KOPT-K1 (cell line): ENCODE results near the gene APOC3.

Experiments used
- H3K27ac ChIP-seq: fragments of 200-600 bp; sonication (generic); 2 replicates; pipeline ENCODE4 v1.5.1; 2016; ENCODE audit warnings: antibody characterized with exemption, mild to moderate bottlenecking, low read depth, low read length; ENCODE audit not compliant: poor library complexity, severe bottlenecking
- H3K36me3 ChIP-seq: fragments of 200-600 bp; sonication (generic); 2 replicates; pipeline ENCODE4 v1.5.1; 2017; ENCODE audit warnings: antibody characterized with exemption, mild to moderate bottlenecking, low read length, moderate library complexity; ENCODE audit not compliant: insufficient read depth
- H3K9me3 ChIP-seq: fragments of 200-600 bp; sonication (generic); 2 replicates; pipeline ENCODE4 v1.5.1; 2017; ENCODE audit warnings: antibody characterized with exemption, low read length, mild to moderate bottlenecking; ENCODE audit not compliant: insufficient read depth, poor library complexity, severe bottlenecking

APOC3 gene

DNA sequence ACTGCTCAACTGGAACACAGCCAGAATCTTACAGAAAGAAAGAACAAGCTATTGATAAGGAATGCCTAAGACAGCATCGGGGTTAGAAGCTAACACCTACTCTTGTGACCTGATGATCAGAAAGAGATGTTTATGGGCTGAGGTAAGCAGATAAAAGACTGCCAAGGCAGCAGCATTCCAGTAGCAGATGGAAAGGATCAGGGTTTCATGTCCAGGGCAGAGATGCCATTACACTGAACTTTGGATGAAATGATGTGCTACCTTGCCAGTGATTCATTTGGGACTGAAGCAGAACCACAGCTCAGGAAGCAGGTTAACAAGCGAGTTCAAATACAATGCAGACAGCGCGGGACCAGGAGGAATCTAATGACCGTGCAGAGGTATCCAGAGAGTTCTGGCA is 34.8 kb downstream of the APOC3 start:
- Histone ChIP-seq H3K9me3 (no peaks in the 10 kb centered on the region), H3K27ac (no peak overlapping the region), H3K36me3 (peaks cover 93% of the 10 kb centered on the region)

DNA sequence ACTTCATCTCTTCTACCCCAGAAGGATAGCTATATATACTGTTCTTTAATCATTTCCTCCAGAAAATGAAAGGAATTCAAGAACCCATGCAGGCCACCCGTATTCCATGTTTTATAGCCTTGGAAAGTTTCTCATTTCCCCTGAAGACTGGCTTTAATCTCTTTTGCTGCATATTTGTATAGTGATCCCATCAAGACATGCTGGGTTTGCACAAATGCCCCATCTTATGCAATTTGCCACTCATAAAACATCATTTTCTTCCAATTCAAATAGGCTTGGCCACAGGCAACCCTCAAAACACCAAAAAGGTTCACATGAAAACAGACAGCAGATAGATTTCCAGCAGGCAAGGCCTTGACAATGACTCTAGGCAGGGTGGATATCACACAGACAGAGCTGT is 36.0 kb downstream of the APOC3 start:
- Histone ChIP-seq H3K9me3 (no peaks in the 10 kb centered on the region), H3K36me3 (peaks cover 93% of the 10 kb centered on the region), H3K27ac (no peak overlapping the region)

DNA sequence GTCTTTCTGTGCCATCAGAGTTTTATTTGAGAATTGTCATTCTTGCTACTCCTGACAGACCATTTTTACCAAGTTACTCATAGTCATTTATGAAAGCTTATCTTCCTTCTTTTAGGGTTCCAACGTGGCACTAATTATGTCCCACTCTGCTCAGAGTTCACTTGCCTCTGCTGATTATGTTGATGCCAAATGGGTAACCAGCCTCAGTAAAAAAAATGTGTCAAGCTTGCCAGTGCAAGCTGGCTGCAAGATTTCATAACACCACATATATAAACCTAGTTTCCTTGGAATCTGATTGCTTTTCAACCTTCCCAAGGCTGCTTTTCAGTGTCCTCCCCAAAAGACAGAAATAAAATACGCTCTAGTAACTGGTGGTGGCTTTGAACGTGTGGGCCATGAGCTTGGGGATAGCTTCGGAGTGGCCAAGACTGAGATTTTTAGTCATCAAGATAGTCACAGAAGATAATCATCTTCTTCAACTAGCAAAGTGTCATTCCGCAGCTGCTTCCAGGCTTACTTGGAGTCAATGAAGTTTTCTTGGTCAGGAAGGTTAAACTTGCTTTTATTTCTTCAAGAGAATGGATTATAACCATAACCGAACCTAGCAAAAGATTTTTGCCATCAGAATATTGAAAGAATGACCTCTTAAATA is 37.2 kb downstream of the APOC3 start:
- Histone ChIP-seq H3K9me3 (no peaks in the 10 kb centered on the region), H3K36me3 (peaks cover 93% of the 10 kb centered on the region), H3K27ac (no peak overlapping the region)

DNA sequence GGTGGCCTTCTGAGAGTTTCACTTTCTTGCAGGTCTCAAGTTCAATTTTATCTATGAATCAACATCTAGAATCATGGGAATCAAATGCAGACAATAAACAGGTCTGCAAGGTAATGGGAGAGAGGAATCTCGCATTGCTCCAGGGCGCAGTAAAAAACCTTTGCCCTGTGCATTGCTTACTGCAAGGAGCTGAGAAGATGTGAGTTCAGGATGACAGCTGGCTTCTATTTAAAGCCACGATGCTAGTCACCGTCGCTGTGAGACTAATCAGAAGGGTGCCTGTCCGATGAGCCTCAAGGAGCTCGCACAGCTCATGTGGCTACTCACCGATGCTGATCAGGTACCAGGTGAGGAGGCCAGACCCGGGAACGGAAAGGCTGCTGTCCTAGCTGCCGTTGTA is 37.9 kb downstream of the APOC3 start:
- Histone ChIP-seq H3K36me3 (peaks cover 93% of the 10 kb centered on the region), H3K27ac (no peak overlapping the region)

DNA sequence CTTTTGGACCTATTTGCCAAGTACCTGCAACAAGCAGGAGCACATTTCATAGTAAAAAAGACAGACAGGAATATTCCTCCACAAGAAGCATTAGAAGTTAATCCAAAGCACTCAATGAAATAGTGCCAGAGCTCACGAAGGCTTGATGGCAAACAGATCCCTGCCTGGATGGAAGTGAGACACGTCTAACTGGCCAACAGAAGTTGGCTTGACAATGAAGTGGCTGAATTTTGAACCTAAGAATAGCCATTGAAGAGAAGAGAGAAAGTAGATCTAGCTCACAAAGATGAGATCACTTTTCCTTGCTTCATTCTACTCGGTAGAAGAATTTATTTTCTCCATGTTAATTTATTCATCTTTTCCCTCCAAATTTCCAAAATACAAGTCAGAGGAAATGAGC is 38.4 kb downstream of the APOC3 start:
- Histone ChIP-seq H3K36me3 (peaks cover 93% of the 10 kb centered on the region), H3K9me3 (no peaks in the 10 kb centered on the region), H3K27ac (no peak overlapping the region)

More for the DNA sequence above, 37.9 kb downstream of the APOC3 start:
- no peaks in the 10 kb centered on the region for H3K9me3 ChIP-seq

DNA sequence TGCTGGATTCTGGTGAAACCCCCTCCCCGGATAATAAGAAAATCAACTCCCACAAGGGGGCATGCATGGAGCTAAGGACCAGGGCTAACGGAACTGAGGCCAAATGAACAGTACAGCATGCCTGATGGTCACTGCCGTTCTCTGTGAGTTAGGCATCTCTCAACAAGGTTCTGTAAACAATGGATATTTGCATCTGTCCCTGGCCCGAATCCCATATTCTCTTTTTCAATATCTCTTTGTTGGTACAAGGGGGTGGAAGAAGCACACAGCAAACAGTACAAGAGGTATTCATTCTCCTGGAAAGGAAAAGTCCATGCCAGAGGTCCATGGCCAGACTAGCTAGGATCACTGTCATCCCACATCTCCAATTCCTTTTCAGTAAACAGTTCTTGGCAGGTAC is 39.9 kb downstream of the APOC3 start:
- Histone ChIP-seq H3K27ac (no peak overlapping the region), H3K9me3 (no peaks in the 10 kb centered on the region), H3K36me3 (peaks cover 93% of the 10 kb centered on the region)

DNA sequence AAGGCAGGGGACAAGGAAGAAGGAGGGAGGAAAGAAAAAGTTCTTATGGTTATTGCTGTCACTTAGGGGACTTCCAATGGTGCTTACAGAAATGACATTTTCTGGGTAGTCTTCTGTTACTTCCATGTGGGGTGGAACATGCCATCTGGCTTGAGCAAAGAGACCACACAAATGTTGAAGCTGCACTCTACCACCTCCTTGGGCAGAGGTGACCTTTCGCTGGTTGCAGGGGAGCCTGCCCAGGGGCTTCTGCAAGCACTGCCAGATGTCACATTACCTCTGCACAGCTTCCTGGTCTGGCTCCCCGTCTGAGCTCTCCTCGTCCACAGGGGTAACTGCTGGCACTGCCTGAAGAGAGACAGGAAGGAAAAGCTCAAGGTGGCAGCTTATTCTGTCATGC is 40.3 kb downstream of the APOC3 start:
- H3K27ac ChIP-seq = no peak overlapping the region
- H3K9me3 ChIP-seq = no peaks in the 10 kb centered on the region
- peaks cover 93% of the 10 kb centered on the region for H3K36me3 ChIP-seq

DNA sequence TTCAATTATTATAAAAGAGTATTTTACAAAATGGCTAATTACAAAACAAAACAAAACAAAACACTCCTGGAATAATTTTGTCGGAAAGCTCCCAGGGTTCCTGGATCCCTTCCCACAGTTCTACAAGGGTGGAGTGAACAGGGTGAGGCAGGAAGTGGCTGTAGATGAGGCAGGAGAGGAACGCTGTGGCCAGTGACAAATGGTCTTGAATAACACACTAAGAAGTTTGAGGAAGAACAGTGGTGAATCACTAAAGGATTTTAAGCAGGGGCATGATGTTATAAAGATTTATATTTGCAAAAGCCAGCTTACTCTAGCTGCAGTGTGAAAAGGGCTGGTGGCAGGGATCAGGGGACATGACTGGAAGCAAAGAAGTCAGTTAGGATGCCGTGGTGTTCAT is 41.5 kb downstream of the APOC3 start:
- Histone ChIP-seq H3K27ac (no peak overlapping the region), H3K9me3 (no peaks in the 10 kb centered on the region), H3K36me3 (peaks cover 94% of the 10 kb centered on the region)

DNA sequence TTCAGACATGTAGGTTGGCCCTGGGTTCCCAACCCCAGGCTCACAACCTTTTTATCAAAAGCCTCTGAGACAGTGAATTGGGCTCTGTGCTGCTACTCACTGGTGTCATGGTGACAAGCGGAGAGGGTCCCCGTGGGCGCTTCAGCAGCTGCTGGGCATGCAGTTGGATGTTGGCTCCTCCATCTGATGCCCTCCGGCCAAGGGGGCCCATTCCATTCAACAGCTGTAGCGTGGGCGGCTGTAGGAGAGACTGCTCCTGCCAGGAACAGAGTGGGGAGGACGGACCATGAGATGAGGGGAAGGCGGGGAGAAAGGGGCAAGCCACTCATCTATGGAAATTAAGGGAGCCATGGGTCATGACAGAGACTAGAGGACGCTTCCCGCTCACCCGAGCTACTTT is 43.7 kb downstream of the APOC3 start:
- peaks cover 74% of the 10 kb centered on the region for H3K36me3 ChIP-seq
- H3K9me3 ChIP-seq = no peaks in the 10 kb centered on the region
- H3K27ac ChIP-seq = no peak overlapping the region

DNA sequence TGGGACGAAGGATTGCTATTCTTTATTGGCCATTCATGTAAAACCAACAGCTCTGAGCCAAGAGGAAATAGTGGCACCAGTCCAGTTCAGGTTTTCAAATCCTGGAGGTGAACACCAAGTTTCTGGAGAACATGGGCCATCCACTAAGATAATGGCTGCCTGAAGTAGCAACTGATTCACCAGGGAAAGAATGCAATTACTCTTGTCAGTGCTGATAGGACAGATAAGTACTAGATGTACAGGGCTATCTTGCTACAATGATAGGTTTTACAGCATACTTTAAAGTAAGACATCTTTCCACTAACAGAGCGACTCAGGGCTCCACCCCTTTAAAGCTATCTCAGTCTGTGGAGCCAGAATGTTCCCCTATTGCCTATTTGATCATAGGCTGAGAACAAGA is 44.5 kb downstream of the APOC3 start:
- Histone ChIP-seq H3K9me3 (no peaks in the 10 kb centered on the region), H3K36me3 (peaks cover 66% of the 10 kb centered on the region)

DNA sequence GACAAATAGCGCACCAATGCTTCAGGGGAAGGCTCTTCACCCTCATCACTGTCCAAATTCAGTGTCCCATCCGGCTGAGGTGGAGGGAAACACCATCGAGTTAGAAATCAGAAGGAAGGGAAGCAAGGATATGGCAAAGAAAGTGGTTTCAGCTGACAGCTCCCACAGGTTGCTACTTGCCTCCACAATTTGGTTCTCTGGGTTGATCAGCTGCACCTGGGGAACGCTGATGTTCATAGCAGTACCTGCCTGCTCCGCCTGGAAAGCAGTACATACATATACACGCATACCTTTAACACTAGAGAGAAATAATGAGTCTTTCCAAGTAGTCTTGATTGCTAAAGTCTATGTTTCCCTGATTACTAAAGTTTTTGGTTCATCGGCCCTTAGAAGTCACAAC is 45.5 kb downstream of the APOC3 start:
- no peak overlapping the region for H3K27ac ChIP-seq
- peaks cover 56% of the 10 kb centered on the region for H3K36me3 ChIP-seq
- no peaks in the 10 kb centered on the region for H3K9me3 ChIP-seq

More for the DNA sequence above, 44.5 kb downstream of the APOC3 start:
- H3K27ac ChIP-seq = no peak overlapping the region

DNA sequence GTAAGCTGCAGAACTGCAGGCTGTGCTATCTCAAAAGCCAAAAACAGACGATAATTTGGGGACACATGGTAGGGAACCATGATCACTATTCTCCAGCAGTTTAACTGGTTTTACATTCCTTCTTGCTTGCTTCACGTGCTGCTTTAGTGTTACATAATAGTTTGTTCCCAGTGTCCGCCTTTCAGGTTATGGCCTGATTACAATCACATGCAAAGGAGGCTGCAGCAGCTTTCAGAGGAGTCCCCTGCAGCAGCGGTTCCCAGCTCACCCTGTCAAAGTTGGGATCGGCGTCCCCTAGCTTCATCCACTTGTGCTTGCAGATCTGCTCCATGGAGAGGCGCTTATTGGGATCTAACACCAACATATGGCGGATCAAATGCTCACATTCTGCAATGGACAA is 46.9 kb downstream of the APOC3 start:
- Histone ChIP-seq H3K9me3 (no peaks in the 10 kb centered on the region), H3K27ac (no peak overlapping the region), H3K36me3 (peaks cover 42% of the 10 kb centered on the region)

DNA sequence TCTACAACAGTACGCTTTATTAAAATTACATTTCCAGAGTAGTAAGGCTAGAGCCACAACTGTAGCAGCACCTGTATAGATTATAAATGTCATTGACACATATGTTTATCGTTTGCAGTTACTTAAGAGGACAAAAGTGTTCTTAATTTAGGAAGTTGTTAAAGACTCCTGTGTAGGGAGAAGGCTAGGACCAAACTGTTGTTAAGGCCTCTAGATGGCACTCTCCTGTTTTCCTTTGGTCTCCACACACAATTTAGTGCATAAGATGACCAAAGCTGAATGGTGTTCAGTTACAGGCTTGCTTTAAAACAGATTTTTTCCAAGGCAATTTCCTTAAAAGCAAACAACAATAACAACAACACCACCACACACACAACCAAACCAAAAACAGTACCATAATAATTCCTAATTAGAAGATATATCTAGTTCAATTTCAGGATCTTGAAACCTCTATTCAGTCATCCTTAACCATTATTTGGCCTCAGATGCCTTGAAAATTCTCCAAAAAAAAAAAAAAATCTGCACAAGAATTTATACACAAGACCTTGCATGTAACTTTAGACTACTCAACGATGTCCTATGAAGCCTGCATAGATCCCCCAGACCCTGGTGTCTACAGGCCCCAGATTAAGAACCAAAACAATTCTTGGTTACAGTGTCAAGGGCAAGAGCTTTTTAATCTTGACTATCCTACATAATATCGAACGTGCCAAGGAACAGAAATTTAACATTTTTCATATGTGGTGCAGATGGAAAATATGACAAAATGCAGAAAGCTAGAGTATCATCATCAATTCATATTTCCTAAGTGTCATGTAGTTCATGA is 50.3 kb downstream of the APOC3 start:
- peaks cover 8% of the 10 kb centered on the region for H3K36me3 ChIP-seq
- no peak overlapping the region for H3K27ac ChIP-seq
- no peaks in the 10 kb centered on the region for H3K9me3 ChIP-seq

DNA sequence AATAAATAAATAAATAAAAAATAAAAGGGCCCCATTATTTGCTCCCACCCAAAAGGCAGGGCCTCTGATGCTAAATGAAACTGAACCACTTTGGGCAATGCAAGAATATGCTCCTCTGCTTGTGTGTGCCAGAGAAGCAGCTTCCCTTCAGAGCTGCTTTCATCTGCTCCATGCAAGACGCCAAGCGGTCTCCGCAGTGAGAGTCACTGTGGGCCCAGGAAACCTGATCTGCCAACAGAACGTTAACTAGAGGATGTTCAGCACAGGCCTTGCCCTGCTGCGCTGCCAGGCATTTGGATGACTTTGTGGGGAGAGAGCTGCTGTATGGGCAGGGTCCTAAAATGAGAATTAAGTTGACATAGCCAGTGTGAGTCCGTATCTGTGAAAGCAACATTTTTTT is 51.4 kb downstream of the APOC3 start:
- H3K36me3 ChIP-seq = no peaks in the 10 kb centered on the region

DNA sequence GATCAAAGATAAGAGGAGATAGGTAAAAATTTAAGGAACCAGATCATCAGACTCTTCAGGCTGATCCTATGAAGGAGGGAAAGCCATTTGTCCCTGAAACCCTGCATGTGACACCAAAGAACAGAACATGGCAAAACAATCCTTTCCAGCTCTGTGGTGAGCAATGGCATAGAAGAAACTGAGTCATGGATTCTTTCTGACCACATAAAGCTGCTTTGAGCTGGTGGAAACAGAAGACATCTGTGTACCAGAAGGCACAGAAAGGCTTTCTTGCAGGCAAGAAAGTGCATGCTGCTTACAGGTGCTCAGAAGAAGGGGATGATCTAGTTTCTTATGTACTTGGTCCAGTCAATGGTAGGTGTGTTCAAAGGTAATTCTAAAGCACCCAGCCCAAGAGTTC is 52.7 kb downstream of the APOC3 start:
- Histone ChIP-seq H3K9me3 (no peaks in the 10 kb centered on the region), H3K27ac (no peak overlapping the region), H3K36me3 (no peaks in the 10 kb centered on the region)

More for the DNA sequence above, 51.4 kb downstream of the APOC3 start:
- Histone ChIP-seq H3K9me3 (no peaks in the 10 kb centered on the region), H3K27ac (no peak overlapping the region)
